ENCODE measurements around the gene RCVRN. TPM values are rescaled to one million over a fixed set of nuclear protein-coding genes. Genes with fewer than 3 reads are reported as not detected.

The RCVRN gene
- polyA plus RNA-seq, 1 of the 3 experiments (the other 2 are of a cell fraction), result not detected

DNA sequence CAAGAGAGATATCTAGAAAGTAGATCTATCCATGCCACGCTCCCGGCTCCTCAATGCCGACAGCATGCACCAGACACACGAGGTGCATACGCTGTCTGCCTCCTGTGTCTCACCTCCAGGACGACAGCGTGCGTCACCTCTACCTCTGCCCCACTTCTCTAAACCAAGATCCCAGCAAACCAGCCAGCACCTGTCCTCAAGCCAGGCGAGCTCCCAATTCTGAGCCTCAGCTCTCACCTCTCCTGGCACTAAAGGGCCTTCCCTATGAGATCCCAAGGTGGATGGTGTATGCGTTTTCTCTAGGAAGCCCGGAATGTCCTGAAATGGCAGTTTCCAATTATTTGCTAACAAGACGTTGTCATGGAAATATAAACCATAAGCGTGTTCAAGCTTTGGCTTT lies 36.2 kb upstream of the RCVRN start:
- no peaks in the 10 kb centered on the region for H3K4me1 ChIP-seq (ENCODE audit: control insufficient read depth in 1 of 2, insufficient read depth in 2 of 2, low read depth in 1 of 2, low read length in 1 of 2)
- no peaks in the 10 kb centered on the region for H4K20me1 ChIP-seq (ENCODE audit: insufficient read depth)
- H3K9ac ChIP-seq, result no peak overlapping the region
- no peaks in the 10 kb centered on the region for H3K79me2 ChIP-seq (ENCODE audit: insufficient read depth)
- no peak overlapping the region for H3K4me2 ChIP-seq
- no peaks in the 10 kb centered on the region for H3K9me3 ChIP-seq
- H3K9me2 ChIP-seq, result no peaks in the 10 kb centered on the region
- H3K4me3 ChIP-seq (ENCODE audit: low read depth in 2 of 2, low read length in 1 of 2), result no peak overlapping the region
- H3K27me3 ChIP-seq (ENCODE audit: insufficient read depth), result peaks cover 4% of the 10 kb centered on the region; the same call in 1 of the 2 replicates
- H3K27ac ChIP-seq (ENCODE audit: low read depth in 2 of 2, low read length in 1 of 2), result no peak overlapping the region
- ChIA-PET CTCF (interaction anchor here (1.2 to 1.8 kb wide), 3 partner anchors 12 to 673 kb away, joined by 3 to 7 read pairs (median 4); no protein-coding TSS in a partner anchor), POLR2A (no interaction called here)
- H2AFZ ChIP-seq (ENCODE audit: low read depth), result no peak overlapping the region
- no peaks in the 10 kb centered on the region for H3F3A ChIP-seq (replicated peaks; ENCODE audit: insufficient read depth)
- no peak for DNase-seq
- WGBS (ENCODE audit: low lambda C conversion rate), result 45% methylated on average over 13 of the region's 13 CpGs
- H3K36me3 ChIP-seq (replicated peaks in 1 of 2; ENCODE audit: control insufficient read depth in 1 of 2, insufficient read depth in 2 of 2, low read length in 1 of 2), result no peaks in the 10 kb centered on the region
- no peak for TF ChIP-seq RAD21 (IDR thresholded peaks at IDR 0.05; ENCODE audit: low read length)
- no peak for TF ChIP-seq FOXJ3 (CRISPR knock-in tag; IDR thresholded peaks at IDR 0.05)
- no peak for TF ChIP-seq RXRA (IDR thresholded peaks at IDR 0.05; ENCODE audit: borderline replicate concordance, low read depth)
- TF ChIP-seq, protein P1, sequence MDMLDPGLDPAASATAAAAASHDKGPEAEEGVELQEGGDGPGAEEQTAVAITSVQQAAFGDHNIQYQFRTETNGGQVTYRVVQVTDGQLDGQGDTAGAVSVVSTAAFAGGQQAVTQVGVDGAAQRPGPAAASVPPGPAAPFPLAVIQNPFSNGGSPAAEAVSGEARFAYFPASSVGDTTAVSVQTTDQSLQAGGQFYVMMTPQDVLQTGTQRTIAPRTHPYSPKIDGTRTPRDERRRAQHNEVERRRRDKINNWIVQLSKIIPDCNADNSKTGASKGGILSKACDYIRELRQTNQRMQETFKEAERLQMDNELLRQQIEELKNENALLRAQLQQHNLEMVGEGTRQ (IDR thresholded peaks at IDR 0.05; ENCODE audit: borderline replicate concordance, low read depth, low read length), result no peak
- TF ChIP-seq, protein P2, sequence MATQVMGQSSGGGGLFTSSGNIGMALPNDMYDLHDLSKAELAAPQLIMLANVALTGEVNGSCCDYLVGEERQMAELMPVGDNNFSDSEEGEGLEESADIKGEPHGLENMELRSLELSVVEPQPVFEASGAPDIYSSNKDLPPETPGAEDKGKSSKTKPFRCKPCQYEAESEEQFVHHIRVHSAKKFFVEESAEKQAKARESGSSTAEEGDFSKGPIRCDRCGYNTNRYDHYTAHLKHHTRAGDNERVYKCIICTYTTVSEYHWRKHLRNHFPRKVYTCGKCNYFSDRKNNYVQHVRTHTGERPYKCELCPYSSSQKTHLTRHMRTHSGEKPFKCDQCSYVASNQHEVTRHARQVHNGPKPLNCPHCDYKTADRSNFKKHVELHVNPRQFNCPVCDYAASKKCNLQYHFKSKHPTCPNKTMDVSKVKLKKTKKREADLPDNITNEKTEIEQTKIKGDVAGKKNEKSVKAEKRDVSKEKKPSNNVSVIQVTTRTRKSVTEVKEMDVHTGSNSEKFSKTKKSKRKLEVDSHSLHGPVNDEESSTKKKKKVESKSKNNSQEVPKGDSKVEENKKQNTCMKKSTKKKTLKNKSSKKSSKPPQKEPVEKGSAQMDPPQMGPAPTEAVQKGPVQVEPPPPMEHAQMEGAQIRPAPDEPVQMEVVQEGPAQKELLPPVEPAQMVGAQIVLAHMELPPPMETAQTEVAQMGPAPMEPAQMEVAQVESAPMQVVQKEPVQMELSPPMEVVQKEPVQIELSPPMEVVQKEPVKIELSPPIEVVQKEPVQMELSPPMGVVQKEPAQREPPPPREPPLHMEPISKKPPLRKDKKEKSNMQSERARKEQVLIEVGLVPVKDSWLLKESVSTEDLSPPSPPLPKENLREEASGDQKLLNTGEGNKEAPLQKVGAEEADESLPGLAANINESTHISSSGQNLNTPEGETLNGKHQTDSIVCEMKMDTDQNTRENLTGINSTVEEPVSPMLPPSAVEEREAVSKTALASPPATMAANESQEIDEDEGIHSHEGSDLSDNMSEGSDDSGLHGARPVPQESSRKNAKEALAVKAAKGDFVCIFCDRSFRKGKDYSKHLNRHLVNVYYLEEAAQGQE (IDR thresholded peaks at IDR 0.05; ENCODE audit: low read depth, low read length), result no peak
- TF ChIP-seq FOXM1 (IDR thresholded peaks at IDR 0.05; ENCODE audit: low read depth), result no peak
- no peak for TF ChIP-seq GATA2 (CRISPR knock-in tag; IDR thresholded peaks at IDR 0.05)
- TF ChIP-seq NFIC (IDR thresholded peaks at IDR 0.05; ENCODE audit: borderline replicate concordance), result no peak

GRCh38 chr17:9940841-9941240 lies 35.8 kb upstream of the RCVRN start:
- 35% methylated on average over 4 of the region's 9 CpGs for WGBS (ENCODE audit: low lambda C conversion rate)
- no peak for DNase-seq
- no peak overlapping the region for H3K4me3 ChIP-seq (ENCODE audit: low read depth in 2 of 2, low read length in 1 of 2)
- H3K4me2 ChIP-seq, result no peak overlapping the region
- no peaks in the 10 kb centered on the region for H3K36me3 ChIP-seq (replicated peaks in 1 of 2; ENCODE audit: control insufficient read depth in 1 of 2, insufficient read depth in 2 of 2, low read length in 1 of 2)
- TF ChIP-seq MAX (IDR thresholded peaks at IDR 0.05; ENCODE audit: low read depth) (no peak), RCOR1 (IDR thresholded peaks at IDR 0.05; ENCODE audit: low read length) (no peak), TAF1 (IDR thresholded peaks at IDR 0.05; ENCODE audit: borderline replicate concordance, low read depth, low read length) (no peak), EZH2phosphoT487 (IDR thresholded peaks at IDR 0.05; ENCODE audit: borderline replicate concordance, low read depth) (no peak), MEF2A (IDR thresholded peaks at IDR 0.05; ENCODE audit: borderline replicate concordance, low read depth) (no peak), GATA2 (CRISPR knock-in tag; IDR thresholded peaks at IDR 0.05) (no peak)
- TF ChIP-seq, protein P1 (IDR thresholded peaks at IDR 0.05; ENCODE audit: borderline replicate concordance, low read depth, low read length), result no peak
- H3K9ac ChIP-seq, result no peak overlapping the region
- no peaks in the 10 kb centered on the region for H3K79me2 ChIP-seq (ENCODE audit: insufficient read depth)
- no peak overlapping the region for H3K27ac ChIP-seq (ENCODE audit: low read depth in 2 of 2, low read length in 1 of 2)
- no peaks in the 10 kb centered on the region for H3F3A ChIP-seq (replicated peaks; ENCODE audit: insufficient read depth)
- H3K9me2 ChIP-seq, result no peaks in the 10 kb centered on the region
- no peak overlapping the region for H2AFZ ChIP-seq (ENCODE audit: low read depth)
- H3K9me3 ChIP-seq, result no peaks in the 10 kb centered on the region
- H3K27me3 ChIP-seq (ENCODE audit: insufficient read depth), result 0 out of 2 replicates have a peak, but pooled peaks cover 4% of the 10 kb centered on the region
- POLR2A ChIA-PET, result no interaction called here
- CTCF ChIA-PET, result interaction anchor here (1.2 to 1.8 kb wide), 3 partner anchors 12 to 674 kb away, joined by 3 to 7 read pairs (median 4); no protein-coding TSS in a partner anchor
- H3K4me1 ChIP-seq (ENCODE audit: control insufficient read depth in 1 of 2, insufficient read depth in 2 of 2, low read depth in 1 of 2, low read length in 1 of 2), result no peaks in the 10 kb centered on the region
- no peaks in the 10 kb centered on the region for H4K20me1 ChIP-seq (ENCODE audit: insufficient read depth)
